HG03135 (cell line): ENCODE data around the gene CDH24.
"Not testable (repeated sequence)": the region's sequence is repeated elsewhere in the genome, so short reads cannot be mapped to it uniquely, and the experiment has no call there.

ENCODE experiments used
- ATAC-seq: cut with Tn5 transposase; IDR thresholded peaks from one replicate; pipeline ENCODE4 v1.9.1; 2021; ENCODE audit warnings: mild to moderate bottlenecking, moderate library complexity; ENCODE audit not compliant: unreplicated experiment

The CDH24 gene

DNA sequence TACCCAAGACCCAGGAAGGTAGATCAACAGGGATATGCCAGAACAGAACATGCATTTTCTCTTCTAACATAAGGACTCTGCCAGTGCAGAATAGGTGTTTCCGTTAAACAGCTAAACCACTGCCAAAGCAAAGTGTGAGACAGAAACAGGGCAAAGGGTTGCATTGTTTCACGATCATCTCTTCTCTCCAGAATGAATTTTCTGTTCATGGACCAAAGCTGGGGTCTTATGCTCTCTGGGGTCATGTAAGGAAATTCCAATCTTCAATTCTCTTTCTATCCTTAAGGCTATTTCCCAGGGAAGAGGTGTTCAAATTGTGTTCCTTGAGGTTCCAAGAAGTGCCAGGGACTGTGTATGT is 33.5 kb downstream of the CDH24 start:
- no peak for ATAC-seq

DNA sequence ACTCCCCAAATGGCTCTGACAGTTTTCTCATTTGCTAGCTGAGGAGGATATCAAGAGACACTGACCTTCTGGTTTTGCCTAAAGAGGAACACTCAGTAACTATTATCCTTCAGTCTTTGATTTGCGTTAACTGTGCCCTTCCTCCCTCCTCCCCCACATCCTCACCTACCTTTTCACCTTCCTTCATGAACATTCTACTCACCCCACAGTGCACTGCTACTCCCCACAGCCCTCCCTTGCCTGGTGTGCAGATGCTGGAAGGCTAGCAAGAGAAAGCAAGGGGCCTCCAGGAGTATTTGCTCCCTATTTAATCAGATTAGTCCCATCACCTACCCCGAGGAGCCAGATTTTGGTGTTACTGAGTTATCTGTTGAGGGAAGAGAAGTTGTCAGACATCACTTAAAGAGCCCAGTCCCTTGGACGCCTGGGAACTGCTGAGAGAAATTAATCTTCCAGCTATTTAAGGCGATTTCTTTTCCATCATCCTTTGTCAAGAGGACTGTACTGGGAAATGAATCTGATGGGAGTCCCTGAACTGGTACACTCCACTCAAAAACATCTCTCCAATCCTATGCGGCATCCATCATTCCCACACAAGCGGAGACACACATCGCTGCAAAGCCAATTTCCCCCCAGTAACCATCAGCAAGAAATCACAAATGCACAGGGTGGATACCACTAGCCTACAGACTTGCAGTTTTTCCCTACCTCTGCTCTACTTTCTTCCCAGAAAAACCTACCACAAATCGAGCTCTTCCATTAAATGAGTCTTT is 34.1 kb downstream of the CDH24 start:
- no peak for ATAC-seq

DNA sequence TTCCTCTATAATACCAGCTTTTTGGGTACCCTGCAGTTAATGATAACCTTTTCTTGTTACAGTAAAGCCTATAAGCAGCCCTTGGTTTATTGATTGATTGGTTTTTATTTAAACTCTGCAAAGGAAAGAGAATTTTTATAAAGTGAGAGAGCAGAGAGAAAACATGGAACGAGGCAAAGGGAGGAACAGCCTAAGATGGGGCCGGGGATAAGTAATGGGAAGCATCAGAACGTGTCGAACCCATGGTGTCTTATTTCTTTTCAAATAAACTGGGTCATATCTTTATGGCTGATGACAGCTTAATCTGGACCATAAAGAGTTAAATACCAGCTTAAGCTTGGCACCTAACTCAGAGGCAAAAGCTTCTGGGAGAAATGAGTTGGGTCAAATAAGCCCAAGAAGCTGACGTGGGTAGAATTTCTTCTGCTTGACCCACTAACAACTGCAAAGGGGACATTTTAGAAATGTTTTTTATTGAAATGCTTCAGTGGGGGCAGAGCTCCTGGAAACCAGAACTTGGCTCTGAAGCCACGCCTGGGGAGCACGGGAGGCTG is 35.4 kb downstream of the CDH24 start:
- ATAC-seq = no peak

DNA sequence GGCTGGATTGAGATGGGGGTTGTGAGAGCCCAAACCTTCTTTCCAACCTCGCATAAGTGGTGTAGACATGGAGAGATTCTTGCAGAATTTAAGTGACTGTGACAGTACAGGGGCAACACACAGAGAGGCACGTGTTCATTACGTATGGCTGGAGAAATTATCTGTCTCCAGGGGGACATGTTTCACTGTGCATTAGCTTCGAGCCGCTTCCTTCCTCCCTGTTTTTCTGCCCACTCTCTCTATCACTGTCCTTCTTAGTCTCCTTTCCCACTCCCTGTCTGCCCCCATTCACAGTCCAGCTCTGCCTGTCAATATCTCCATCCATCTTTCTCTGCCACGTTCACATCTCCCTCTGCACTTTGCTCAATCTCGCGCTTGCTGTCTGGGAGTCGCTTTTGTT is 35.9 kb downstream of the CDH24 start:
- no peak for ATAC-seq

- no peak for ATAC-seq
These were observed 36.9 kb downstream of the CDH24 start for GRCh38 chr14:23020143-23021128.

DNA sequence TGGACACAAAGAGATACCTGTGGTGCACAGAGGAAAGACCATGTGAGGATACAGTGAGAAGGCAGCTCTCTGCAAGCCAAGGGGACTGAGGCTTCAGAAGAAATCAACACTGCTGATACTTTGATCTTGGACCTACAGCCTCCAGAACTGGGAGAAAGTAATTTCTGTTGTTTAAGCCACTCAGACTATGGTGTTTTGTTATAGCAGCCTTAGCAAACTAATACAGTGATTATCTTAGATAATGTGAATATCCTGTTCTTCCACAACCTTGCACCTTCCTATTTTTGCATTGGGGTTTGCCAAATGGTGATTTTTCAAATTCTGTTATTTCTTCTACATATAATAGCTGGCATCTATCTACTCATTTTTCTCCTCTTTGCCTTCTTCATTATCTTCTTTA is 39.2 kb downstream of the CDH24 start:
- no peak for ATAC-seq

DNA sequence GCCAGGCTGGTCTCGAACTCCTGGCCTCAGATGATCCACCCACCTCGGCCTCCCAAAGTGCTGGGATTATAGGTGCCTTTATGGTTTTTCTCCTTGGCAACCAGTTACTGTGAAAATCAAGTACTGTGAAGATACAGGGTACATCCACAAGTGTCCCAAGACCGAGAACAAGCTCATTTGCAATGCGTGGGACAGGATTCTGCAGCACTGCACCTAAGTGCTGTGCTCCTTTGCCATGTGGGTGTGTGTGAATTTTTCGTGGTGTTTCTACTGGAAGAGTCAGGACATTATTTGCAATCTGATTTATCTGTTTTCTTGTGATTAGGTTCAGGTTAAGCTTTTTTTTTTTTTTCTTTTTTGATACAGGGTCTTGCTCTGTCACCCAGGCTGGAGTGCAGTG is 40.2 kb downstream of the CDH24 start:
- no peak for ATAC-seq

GRCh38 chr14:23015618-23016017 is 41.7 kb downstream of the CDH24 start:
- no peak for ATAC-seq

DNA sequence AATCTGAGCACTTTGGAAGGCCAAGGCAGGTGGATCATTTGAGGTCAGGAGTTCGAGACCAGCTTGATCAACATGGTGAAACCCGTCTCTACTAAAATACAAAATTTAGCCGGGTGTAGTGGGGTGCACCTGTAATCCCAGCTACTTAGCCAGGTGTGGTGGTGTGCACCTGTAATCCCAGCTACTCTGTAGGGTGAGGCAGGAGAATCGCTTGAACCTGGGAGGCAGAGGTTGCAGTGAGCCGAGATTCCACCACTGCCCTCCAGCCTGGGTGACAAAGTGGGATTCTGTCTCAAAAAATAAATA is 43.6 kb downstream of the CDH24 start:
- not testable (repeated sequence) for ATAC-seq

GRCh38 chr14:23013054-23013748 is 44.1 kb downstream of the CDH24 start:
- no peak for ATAC-seq

GRCh38 chr14:23009939-23010726 is 47.2 kb downstream of the CDH24 start, which contains the start of gene C14orf93:
C14orf93 (minus strand) TSS chr14:23010143; CDS start chr14:22999023, 11,120 bp downstream.
- no peak for ATAC-seq

GRCh38 chr14:23009483-23009938 is 47.8 kb downstream of the CDH24 start:
- no peak for ATAC-seq

GRCh38 chr14:23008831-23009230 is 48.5 kb downstream of the CDH24 start:
- ATAC-seq = no peak

DNA sequence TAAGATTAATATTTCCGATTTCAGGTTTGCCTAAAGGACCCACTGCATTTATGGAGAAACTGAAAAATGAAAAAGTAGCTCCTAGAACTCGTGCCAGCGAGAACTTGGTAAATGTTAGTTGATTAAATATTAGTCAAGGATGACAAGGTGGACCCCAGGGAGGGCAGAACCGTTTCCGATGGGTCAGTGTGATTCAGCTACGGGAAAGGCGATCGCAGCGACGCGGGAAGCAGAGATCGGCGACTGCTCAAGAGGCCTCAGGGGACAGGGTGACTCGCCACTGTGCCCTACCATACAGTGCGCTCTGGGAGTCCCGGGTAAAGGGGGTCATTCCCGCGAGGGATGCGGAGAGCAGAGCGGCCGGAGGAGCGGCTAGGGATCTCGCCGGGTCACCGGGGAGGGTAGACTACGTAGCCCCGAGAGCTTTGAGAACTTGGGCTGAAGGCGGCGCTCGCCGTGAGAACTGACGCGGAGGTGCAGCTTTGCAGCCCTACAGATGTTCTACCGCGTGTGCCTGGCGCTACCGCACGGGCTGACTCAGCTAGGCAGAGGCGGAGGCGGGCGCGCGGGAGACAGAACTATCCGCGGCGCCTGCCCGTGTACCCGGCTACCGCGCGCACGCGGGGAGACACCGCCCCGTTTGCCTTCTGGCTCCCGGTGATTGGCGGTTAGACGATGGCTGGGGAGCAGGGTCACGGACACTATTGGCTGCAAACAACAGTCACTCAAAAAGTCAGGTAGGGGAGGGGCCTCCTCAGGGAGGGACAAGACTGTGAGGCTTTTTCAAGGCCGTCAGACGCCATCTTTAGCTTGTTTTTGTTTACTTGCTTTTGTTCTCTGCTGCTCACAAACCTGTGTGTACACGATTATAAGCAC is 50.5 kb downstream of the CDH24 start:
- ATAC-seq = peak; percentile 95

GRCh38 chr14:23006188-23006534 is 51.2 kb downstream of the CDH24 start:
- ATAC-seq = no peak

GRCh38 chr14:23005451-23006187 is 51.7 kb downstream of the CDH24 start:
- ATAC-seq = no peak

- not testable (repeated sequence) for ATAC-seq
These were observed 53.0 kb downstream of the CDH24 start for GRCh38 chr14:23004274-23004673.

DNA sequence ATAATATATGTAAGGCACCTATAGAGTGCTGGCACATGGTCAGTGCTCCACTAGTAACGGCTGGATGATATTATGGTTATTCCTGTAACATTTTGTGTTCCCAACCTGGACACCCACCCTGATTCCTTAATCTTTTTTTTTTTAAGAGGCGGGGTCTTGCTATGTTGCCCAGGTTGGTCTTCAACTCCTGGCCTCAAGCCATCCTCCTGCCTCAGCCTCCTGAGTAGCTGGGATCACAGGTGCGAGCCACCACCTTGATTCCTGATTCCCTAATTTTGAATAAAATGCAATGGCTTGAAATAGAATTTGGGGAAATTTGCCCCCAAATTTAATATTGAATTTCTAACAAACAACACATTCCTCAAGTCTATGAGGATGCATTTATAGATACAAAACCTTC is 54.7 kb downstream of the CDH24 start:
- no peak for ATAC-seq

DNA sequence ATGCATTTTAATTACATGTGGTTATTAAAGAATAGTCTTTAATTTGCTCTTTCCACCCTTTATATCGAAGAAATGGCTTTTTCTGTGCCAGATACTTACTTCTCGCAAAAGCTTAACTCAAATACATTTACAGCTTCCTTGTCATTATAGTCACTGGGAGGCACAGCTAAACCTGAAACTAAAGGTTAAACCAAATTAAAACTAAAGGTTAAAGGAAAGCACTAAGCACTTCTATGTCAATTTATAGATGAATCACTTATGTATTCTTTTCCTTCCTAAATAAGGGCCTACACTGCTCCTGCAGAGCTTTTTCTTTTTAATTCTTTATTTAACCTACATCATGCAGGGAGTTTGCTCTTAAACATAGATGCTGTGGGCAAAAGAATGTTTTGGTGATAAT is 56.5 kb downstream of the CDH24 start:
- no peak for ATAC-seq
